ENCODE measurements around the gene CAMK1D. TPM values are rescaled to one million over a fixed set of nuclear protein-coding genes. Genes with fewer than 3 reads are reported as not detected.

The CAMK1D gene
- total RNA-seq, 1 donor from 2014 or later = 22.5 TPM

- H3K27ac ChIP-seq = no peak overlapping the region
- no peak for ATAC-seq
- DNase-seq = no peak
- no peaks in the 10 kb centered on the region for H3K27me3 ChIP-seq (ENCODE audit: low read depth)
- no peaks in the 10 kb centered on the region for H3K9me3 ChIP-seq
- H3K4me3 ChIP-seq = no peak overlapping the region
- H3K4me1 ChIP-seq = no peaks in the 10 kb centered on the region
- intact Hi-C loops (cut with DNase I) = no loop called here
- no peak for TF ChIP-seq CTCF (IDR thresholded peaks at IDR 0.05)
- H3K36me3 ChIP-seq = no peaks in the 10 kb centered on the region
Observed at GRCh38 chr10:12444981-12445700, 95.8 kb downstream of the CAMK1D start.

DNA sequence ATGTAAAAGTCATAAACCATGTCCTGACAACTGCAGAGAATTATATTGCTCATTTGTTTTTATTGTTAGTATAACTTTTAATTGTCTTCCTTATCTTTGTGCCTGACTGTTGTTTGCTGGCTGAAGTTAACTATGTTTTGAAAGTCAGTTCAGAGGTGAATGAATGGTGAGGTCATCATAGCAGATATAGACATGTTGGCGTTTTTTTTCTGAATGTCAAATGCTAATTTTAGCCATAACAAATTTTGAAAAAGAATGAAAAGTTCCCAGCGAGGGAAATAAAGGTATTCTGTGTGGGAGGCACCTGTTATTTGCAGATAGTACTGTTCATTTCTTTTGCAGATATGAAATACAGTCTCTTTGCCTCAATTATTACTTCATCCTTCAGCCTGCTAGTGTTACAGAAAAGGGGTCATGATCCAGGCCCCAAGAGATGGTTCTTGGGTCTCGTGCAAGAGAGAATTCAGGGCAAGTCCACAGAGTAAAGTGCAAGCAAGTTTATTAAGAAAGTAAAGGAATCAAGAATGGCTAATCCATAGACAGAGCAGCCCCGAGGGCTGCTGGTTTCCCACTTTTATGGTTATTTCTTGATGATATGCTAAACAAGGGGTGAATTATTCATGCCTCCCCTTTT is 96.5 kb downstream of the CAMK1D start:
- Histone ChIP-seq H3K36me3 (no peaks in the 10 kb centered on the region), H3K27ac (no peak overlapping the region), H3K9me3 (no peaks in the 10 kb centered on the region), H3K4me1 (no peaks in the 10 kb centered on the region), H3K27me3 (ENCODE audit: low read depth) (no peaks in the 10 kb centered on the region), H3K4me3 (no peak overlapping the region)
- TF ChIP-seq CTCF (IDR thresholded peaks at IDR 0.05) = no peak
- ATAC-seq (no peak), DNase-seq (no peak)
- intact Hi-C loops (cut with DNase I) = no loop called here

DNA sequence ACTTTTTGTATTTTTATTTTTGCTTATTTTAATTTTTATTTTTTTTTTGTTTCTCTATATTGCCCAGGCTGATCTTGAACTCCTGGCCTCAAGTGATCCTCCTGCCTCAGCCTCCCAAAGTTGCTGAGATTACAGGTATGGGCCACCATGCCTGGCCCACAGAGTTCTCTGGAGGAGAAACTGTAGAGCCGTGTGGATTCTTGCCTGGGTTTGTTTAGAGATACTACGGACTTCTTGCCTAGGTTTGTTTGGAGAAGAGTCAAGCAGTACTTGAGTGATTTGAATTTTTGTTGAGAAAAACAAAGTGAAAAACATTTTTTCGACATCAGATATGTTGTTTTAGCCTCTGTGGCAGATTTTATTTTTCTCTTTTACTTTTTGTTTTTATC is 99.0 kb downstream of the CAMK1D start:
- TF ChIP-seq CTCF (IDR thresholded peaks at IDR 0.05) = no peak
- Histone ChIP-seq H3K9me3 (no peaks in the 10 kb centered on the region), H3K36me3 (no peaks in the 10 kb centered on the region), H3K4me3 (no peak overlapping the region), H3K27me3 (ENCODE audit: low read depth) (no peaks in the 10 kb centered on the region), H3K27ac (no peak overlapping the region), H3K4me1 (no peaks in the 10 kb centered on the region)
- intact Hi-C loops (cut with DNase I) = no loop called here
- DNase-seq = no peak
- no peak for ATAC-seq

DNA sequence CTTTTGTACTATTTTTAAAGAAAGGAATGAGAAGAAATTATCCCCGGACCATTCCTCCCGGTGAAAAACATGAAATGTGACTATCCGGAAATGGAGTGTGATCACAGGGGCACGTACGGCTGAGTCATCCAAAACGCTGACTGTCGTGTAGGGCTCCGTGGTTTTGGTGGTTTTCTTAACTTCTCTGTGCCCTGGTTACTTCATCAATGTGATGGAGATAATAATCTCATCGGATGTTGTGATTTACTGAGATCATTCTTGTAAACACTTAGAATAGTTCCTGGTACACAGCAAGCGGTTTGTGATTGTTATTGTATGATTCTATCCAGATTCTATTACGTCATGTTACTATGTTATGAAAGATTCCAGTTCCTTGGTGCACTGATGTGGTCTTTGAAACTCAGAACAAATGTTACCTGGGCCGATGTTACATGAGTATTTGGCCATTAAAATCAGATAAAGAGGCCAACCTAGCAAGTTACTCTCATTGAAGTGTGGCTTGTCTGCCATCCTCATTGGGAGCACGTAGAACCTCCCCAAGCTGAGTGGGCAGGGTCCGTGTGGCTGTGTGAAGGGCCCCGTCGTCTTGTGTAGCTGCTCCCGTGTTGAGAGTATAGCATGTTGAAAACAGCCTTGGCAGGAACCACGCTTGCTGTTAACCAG is 99.5 kb downstream of the CAMK1D start:
- Histone ChIP-seq H3K4me1 (no peaks in the 10 kb centered on the region), H3K36me3 (no peaks in the 10 kb centered on the region), H3K27me3 (ENCODE audit: low read depth) (no peaks in the 10 kb centered on the region), H3K27ac (no peak overlapping the region), H3K9me3 (no peaks in the 10 kb centered on the region), H3K4me3 (no peak overlapping the region)
- ATAC-seq (peak; percentile 82 to 83), DNase-seq (no peak)
- intact Hi-C loops (cut with DNase I) = no loop called here
- TF ChIP-seq CTCF (IDR thresholded peaks at IDR 0.05) = no peak

- no peak for TF ChIP-seq CTCF (IDR thresholded peaks at IDR 0.05)
- Histone ChIP-seq H3K27ac (no peak overlapping the region), H3K4me1 (no peaks in the 10 kb centered on the region), H3K36me3 (no peaks in the 10 kb centered on the region), H3K4me3 (no peak overlapping the region), H3K9me3 (no peaks in the 10 kb centered on the region), H3K27me3 (ENCODE audit: low read depth) (no peaks in the 10 kb centered on the region)
- DNase-seq (no peak), ATAC-seq (no peak)
- intact Hi-C loops (cut with DNase I) = no loop called here
Observed at GRCh38 chr10:12455318-12455717, 106.0 kb downstream of the CAMK1D start.
